Mesendoderm (in vitro differentiated cells): ENCODE data around the gene C20orf173.

Experiments
- DNase-seq: peaks from one replicate; pipeline ENCODE4 v3.0.0; 2013
- H2AK5ac ChIP-seq: 2 replicates; pipeline ENCODE4 v1.6.1; 2013; ENCODE audit warnings: low read length, inconsistent platforms
- H2BK120ac ChIP-seq: 2 replicates; pipeline ENCODE4 v1.6.1; 2013; ENCODE audit warnings: low read depth, mild to moderate bottlenecking, low read length, moderate library complexity, mixed read lengths
- H2BK15ac ChIP-seq: replicated peaks from 2 replicates; pipeline ENCODE4 v1.6.1; 2013; ENCODE audit warnings: low read depth, mild to moderate bottlenecking, moderate library complexity
- H2BK5ac ChIP-seq: 2 replicates; pipeline ENCODE4 v1.6.1; 2013; ENCODE audit warnings: low read length, inconsistent platforms
- H3K18ac ChIP-seq: 2 replicates; pipeline ENCODE4 v1.6.1; 2013; ENCODE audit warnings: mild to moderate bottlenecking, low read length, mixed read lengths
- H3K23ac ChIP-seq: one replicate; pipeline ENCODE4 v1.6.1; 2013; ENCODE audit warnings: low read length
- H3K27ac ChIP-seq: 2 replicates; pipeline ENCODE4 v1.5.1; 2013; ENCODE audit warnings: low read depth, mild to moderate bottlenecking, inconsistent platforms, low read length, moderate library complexity
- H3K27me3 ChIP-seq: 2 replicates; pipeline ENCODE4 v1.6.1; 2013; ENCODE audit warnings: low read length, control low read depth, mild to moderate bottlenecking, inconsistent platforms; ENCODE audit not compliant: insufficient read depth, poor library complexity
- H3K36me3 ChIP-seq: 2 replicates; pipeline ENCODE4 v1.6.1; 2013; ENCODE audit warnings: low read length, inconsistent platforms; ENCODE audit not compliant: control insufficient read depth, insufficient read depth
- H3K4ac ChIP-seq: one replicate; pipeline ENCODE4 v1.6.1; 2013; ENCODE audit warnings: low read depth, mild to moderate bottlenecking, low read length, moderate library complexity
- H3K4me1 ChIP-seq: 2 replicates; pipeline ENCODE4 v1.6.1; 2013; ENCODE audit warnings: low read depth, low read length, inconsistent platforms; ENCODE audit not compliant: control insufficient read depth
- H3K4me2 ChIP-seq: 2 replicates; pipeline ENCODE4 v1.6.1; 2013; ENCODE audit warnings: low read length
- H3K4me3 ChIP-seq: 2 replicates; pipeline ENCODE4 v1.5.1; 2013; ENCODE audit warnings: mild to moderate bottlenecking, low read length
- H3K56ac ChIP-seq: one replicate; pipeline ENCODE4 v1.6.1; 2013; ENCODE audit warnings: low read length
- H3K79me1 ChIP-seq: 2 replicates; pipeline ENCODE4 v1.6.1; 2013; ENCODE audit warnings: low read length, inconsistent platforms
- H3K79me2 ChIP-seq: 2 replicates; pipeline ENCODE4 v1.6.1; 2013; ENCODE audit warnings: mild to moderate bottlenecking, low read length; ENCODE audit not compliant: control insufficient read depth, insufficient read depth
- H3K9ac ChIP-seq: 2 replicates; pipeline ENCODE4 v1.6.1; 2013; ENCODE audit warnings: low read length, inconsistent platforms
- H4K5ac ChIP-seq: one replicate; pipeline ENCODE4 v1.6.1; 2013; ENCODE audit warnings: low read length
- H4K8ac ChIP-seq: one replicate; pipeline ENCODE4 v1.6.1; 2013; ENCODE audit warnings: low read depth, mild to moderate bottlenecking, control low read depth, low read length, moderate library complexity
- WGBS: extraction: QIAGEN DNeasy Blood & Tissue Kit; methylation state at CpG from one replicate; pipeline ENCODE4 v1.1.7; 2013; ENCODE audit warnings: low lambda C conversion rate, missing lambda C conversion rate; ENCODE audit not compliant: insufficient coverage; ENCODE audit errors: extremely low coverage; 5-methylcytosine and 5-hydroxymethylcytosine counted together

C20orf173 gene

DNA sequence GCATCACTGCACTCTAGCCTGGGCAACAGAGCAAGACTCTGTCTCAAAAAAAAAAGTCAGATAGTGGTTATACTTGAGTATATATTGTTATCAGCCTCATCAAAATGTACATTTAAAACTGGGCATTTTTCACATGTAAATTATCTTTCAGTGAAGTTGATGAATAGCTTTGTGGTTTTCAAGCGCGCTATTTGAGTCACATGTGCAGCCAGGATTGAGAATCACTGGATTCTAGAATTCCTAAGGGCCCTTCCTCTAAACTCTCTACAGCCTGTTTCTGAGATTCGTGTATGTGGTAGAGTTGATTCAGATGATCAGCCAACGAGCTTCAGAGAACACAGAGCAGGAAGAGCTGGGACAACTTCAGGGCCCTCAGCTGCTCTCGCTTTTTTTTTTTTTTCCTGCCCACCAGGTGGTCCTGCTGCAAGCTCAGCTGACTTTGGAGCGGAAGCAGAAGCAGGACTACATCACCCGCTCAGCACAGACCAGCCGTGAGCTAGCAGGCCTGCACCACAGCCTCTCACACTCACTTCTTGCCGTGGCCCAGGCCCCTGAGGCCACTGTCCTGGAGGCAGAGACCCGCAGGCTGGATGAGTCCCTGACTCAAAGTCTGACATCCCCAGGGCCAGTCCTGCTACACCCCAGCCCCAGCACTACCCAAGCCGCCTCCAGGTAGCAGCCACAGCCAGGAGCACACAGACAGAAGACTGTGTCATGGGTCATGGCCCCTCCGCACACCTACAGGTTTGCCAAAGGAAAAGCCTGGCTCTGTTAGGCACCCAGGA, 18.3 kb downstream of the C20orf173 start:
- Histone ChIP-seq H2BK120ac (no peak overlapping the region), H3K4me2 (no peak overlapping the region), H3K9ac (no peak overlapping the region), H3K79me2 (no peaks in the 10 kb centered on the region), H4K5ac (no peak overlapping the region), H3K18ac (no peak overlapping the region), H3K56ac (no peak overlapping the region), H3K4ac (no peak overlapping the region), H2AK5ac (no peak overlapping the region), H2BK5ac (no peak overlapping the region), H2BK15ac (no peak overlapping the region), H3K27ac (no peak overlapping the region), H3K4me3 (no peak overlapping the region), H4K8ac (no peak overlapping the region), H3K4me1 (no peaks in the 10 kb centered on the region), H3K27me3 (no peaks in the 10 kb centered on the region), H3K36me3 (peaks cover 7% of the 10 kb centered on the region), H3K79me1 (no peaks in the 10 kb centered on the region), H3K23ac (no peak overlapping the region)
- DNase-seq = no peak
- WGBS = no CpG with 5 or more reads among the region's 12 CpGs

DNA sequence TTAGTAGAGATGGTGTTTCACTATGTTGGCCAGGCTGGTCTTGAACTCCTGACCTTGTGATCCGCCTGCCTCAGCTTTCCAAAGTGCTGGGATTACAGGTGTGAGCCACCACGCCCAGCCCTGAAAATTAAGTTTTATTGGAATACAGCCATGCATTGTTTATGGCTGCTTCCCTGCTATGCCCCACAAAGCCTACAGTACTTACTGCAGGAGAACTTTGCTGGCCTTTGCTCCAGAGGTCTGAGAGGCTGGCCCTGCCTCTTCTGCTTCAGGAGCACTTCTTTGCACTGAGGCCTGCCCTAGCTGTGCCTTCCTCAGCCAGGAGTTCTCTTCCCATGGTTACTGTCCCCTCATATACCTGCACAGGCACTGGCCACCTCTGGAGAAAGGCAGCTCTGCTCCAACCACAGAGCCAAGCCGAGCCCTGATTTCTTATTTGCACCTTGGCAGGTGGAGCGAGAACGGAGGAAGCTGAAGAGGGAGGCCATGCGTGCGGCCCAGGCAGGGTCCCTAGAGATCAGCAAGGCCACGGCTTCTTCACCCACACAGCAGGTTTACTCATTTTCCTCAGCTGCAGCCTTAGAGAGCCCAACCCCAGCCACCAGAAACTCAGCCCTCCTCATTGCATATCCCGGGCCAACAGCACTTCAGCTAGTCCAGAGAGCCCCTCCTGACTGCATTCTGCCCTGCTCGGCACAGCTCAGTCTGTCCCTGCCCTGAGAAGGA, 20.8 kb downstream of the C20orf173 start:
- Histone ChIP-seq H2AK5ac (no peak overlapping the region), H3K56ac (no peak overlapping the region), H3K18ac (no peak overlapping the region), H3K36me3 (peaks cover 10% of the 10 kb centered on the region), H3K27me3 (no peaks in the 10 kb centered on the region), H3K79me2 (no peaks in the 10 kb centered on the region), H4K8ac (no peak overlapping the region), H3K4me2 (no peak overlapping the region), H3K79me1 (no peaks in the 10 kb centered on the region), H2BK15ac (no peak overlapping the region), H3K4me3 (no peak overlapping the region), H3K23ac (no peak overlapping the region), H2BK120ac (no peak overlapping the region), H3K4me1 (no peaks in the 10 kb centered on the region), H3K27ac (no peak overlapping the region), H4K5ac (no peak overlapping the region), H3K4ac (no peak overlapping the region), H3K9ac (no peak overlapping the region), H2BK5ac (no peak overlapping the region)
- no CpG with 5 or more reads among the region's 10 CpGs for WGBS
- no peak for DNase-seq

DNA sequence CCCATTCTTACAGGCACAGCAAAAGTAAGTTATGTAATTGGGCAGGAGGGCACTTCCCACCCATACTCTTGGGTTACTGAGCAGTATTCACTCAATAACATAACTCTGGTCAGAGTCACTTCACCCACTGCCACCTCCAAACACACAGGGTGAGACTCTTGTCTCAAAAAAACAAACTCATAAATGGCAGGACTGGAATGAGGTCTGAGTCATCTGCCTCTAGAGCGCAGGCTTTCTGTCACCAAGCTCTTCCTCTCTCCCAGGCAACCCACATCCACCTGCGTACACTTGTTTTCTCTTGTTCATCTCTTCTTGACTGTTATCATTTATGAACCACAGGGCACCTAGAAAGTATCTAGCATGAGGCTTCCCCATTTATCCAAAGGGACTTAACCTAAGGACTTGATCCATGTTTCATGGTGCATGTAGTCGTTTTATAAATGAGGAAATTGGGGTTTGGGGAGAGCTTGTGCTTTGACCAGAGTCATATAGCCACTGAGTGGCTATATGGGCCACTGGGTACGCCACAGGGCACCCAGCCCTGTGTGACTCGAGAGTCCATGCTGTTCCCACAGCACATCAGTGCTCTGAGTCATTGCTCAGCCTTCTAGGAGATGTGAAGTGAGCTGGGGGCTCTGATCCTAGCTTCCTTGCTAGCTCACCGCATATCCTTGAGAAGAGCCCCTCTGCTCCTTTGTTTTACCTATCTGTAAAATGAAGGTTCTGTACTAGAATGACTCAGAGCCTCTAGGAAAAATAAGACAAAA, 22.4 kb downstream of the C20orf173 start:
- H3K18ac ChIP-seq = no peak overlapping the region
- peaks cover 12% of the 10 kb centered on the region for H3K36me3 ChIP-seq
- no peak overlapping the region for H2BK120ac ChIP-seq
- H3K4me1 ChIP-seq = no peaks in the 10 kb centered on the region
- H3K23ac ChIP-seq = no peak overlapping the region
- no peak overlapping the region for H3K4ac ChIP-seq
- no peak overlapping the region for H2BK5ac ChIP-seq
- no peak overlapping the region for H2AK5ac ChIP-seq
- H3K9ac ChIP-seq = no peak overlapping the region
- H3K79me2 ChIP-seq = no peaks in the 10 kb centered on the region
- H3K27ac ChIP-seq = no peak overlapping the region
- no peak overlapping the region for H3K4me3 ChIP-seq
- H4K8ac ChIP-seq = no peak overlapping the region
- H4K5ac ChIP-seq = no peak overlapping the region
- no peaks in the 10 kb centered on the region for H3K27me3 ChIP-seq
- no CpG with 5 or more reads among the region's 6 CpGs for WGBS
- no peak overlapping the region for H2BK15ac ChIP-seq
- DNase-seq = no peak
- no peak overlapping the region for H3K4me2 ChIP-seq
- H3K79me1 ChIP-seq = no peaks in the 10 kb centered on the region
- no peak overlapping the region for H3K56ac ChIP-seq

DNA sequence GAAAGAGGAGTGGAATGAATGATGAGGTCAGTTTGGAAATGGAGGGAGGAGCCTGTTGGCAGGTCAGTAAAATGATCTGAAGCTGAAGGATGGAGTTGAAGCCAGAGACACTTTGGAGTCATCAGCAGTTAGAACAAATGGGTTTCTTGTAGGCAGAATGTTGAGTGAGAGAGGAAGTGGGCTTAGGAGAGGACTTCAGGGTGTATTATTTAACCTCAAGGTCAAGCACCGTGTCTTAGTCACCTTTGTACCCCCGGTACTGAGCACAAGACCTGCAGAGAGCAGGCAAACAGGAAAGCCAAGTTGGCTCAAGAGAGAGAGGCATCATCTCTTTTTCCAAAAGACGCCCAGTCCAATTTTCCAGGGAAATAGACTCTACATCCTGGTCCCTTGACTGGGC, 23.3 kb downstream of the C20orf173 start:
- Histone ChIP-seq H3K79me1 (no peaks in the 10 kb centered on the region), H3K4me1 (no peaks in the 10 kb centered on the region), H3K27me3 (no peaks in the 10 kb centered on the region), H4K8ac (no peak overlapping the region), H3K36me3 (peaks cover 9% of the 10 kb centered on the region), H3K79me2 (no peaks in the 10 kb centered on the region), H3K9ac (no peak overlapping the region), H2BK15ac (no peak overlapping the region), H3K23ac (no peak overlapping the region), H2BK120ac (no peak overlapping the region), H3K4ac (no peak overlapping the region), H4K5ac (no peak overlapping the region), H2BK5ac (no peak overlapping the region), H3K56ac (no peak overlapping the region), H3K4me2 (no peak overlapping the region), H2AK5ac (no peak overlapping the region), H3K4me3 (no peak overlapping the region), H3K27ac (no peak overlapping the region), H3K18ac (no peak overlapping the region)
- WGBS = no CpG with 5 or more reads among the region's 3 CpGs
- DNase-seq = no peak

DNA sequence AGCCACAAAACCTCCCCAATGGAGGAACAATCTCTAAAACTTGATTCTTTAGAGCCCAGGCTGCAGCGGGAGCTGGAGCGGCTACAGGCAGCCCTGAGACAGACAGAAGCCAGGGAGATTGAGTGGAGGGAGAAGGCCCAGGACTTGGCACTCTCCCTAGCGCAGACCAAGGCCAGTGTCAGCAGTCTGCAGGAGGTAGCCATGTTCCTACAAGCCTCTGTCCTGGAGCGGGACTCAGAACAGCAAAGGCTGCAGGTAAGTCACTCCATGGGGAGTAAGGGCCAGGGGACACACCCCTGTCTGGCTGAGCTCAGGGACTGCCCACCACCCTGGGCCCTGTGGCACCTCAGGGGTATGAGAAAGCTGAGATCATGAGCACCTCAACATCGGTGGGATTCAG, 24.7 kb downstream of the C20orf173 start:
- Histone ChIP-seq H2BK5ac (no peak overlapping the region), H3K4me3 (no peak overlapping the region), H2AK5ac (no peak overlapping the region), H3K36me3 (peaks cover 7% of the 10 kb centered on the region), H4K8ac (no peak overlapping the region), H2BK15ac (no peak overlapping the region), H3K27me3 (no peaks in the 10 kb centered on the region), H4K5ac (no peak overlapping the region), H3K4ac (no peak overlapping the region), H3K27ac (no peak overlapping the region), H3K9ac (no peak overlapping the region), H2BK120ac (no peak overlapping the region), H3K4me1 (no peaks in the 10 kb centered on the region), H3K79me2 (no peaks in the 10 kb centered on the region), H3K79me1 (no peaks in the 10 kb centered on the region), H3K18ac (no peak overlapping the region), H3K56ac (no peak overlapping the region), H3K23ac (no peak overlapping the region), H3K4me2 (no peak overlapping the region)
- WGBS = no CpG with 5 or more reads among the region's 5 CpGs
- no peak for DNase-seq
